Activated T-cell treated with anti-CD3 and anti-CD28 coated beads, Interleukin-2, amount 50 U/mL, for 4 hours (primary cell): Measurements from ENCODE around the gene CDH22. TPM values are rescaled to one million over a fixed set of nuclear protein-coding genes. Genes with fewer than 3 reads are reported as not detected.

Experiments used
- ATAC-seq, 2 donors: fragments of 200-7000 bp; cut with Tn5 transposase; one replicate each; pipeline ENCODE4 v1.10.0; 2021
- DNase-seq: peaks from one replicate; pipeline ENCODE4 v3.0.0-alpha.2; 2020
- H3K27me3 Mint-ChIP-seq: one replicate; pipeline ENCODE4 v1.8.0; 2021; ENCODE audit warnings: low read depth, mixed read lengths
- H3K36me3 Mint-ChIP-seq: one replicate; pipeline ENCODE4 v1.8.0; 2022; ENCODE audit warnings: mixed read lengths; ENCODE audit not compliant: insufficient read depth
- H3K4me1 Mint-ChIP-seq: one replicate; pipeline ENCODE4 v1.8.0; 2021; ENCODE audit warnings: low read depth, mixed read lengths
- H3K4me3 Mint-ChIP-seq: one replicate; pipeline ENCODE4 v1.8.0; 2021; ENCODE audit warnings: mild to moderate bottlenecking, moderate library complexity, mixed read lengths
- H3K9me3 Mint-ChIP-seq: one replicate; pipeline ENCODE4 v1.8.0; 2021; ENCODE audit warnings: mixed read lengths
- total RNA-seq, 3 donors: library from RNA; stranded (reverse); gene quantifications; one replicate each; pipeline ENCODE4 v1.2.1, GENCODE V29; 2021

The CDH22 gene
- total RNA-seq, 3 donors from 2014 or later, result not detected

- no peak for DNase-seq
- H3K4me1 Mint-ChIP-seq, result peaks cover 2% of the 10 kb centered on the region
- no peak for ATAC-seq
Measured at GRCh38 chr20:46131396-46131795, 176.9 kb downstream of the CDH22 start.

GRCh38 chr20:46130534-46130933 is 177.8 kb downstream of the CDH22 start:
- peaks cover 2% of the 10 kb centered on the region for H3K4me1 Mint-ChIP-seq
- DNase-seq, result no peak
- no peak overlapping the region for H3K4me3 Mint-ChIP-seq

More at GRCh38 chr20:46131396-46131795, 176.9 kb downstream of the CDH22 start:
- H3K36me3 Mint-ChIP-seq, result peaks cover 3% of the 10 kb centered on the region
- no peaks in the 10 kb centered on the region for H3K9me3 Mint-ChIP-seq
- H3K4me3 Mint-ChIP-seq, result no peak overlapping the region
- peaks cover 41% of the 10 kb centered on the region for H3K27me3 Mint-ChIP-seq

GRCh38 chr20:46129955-46130481 is 178.3 kb downstream of the CDH22 start:
- H3K27me3 Mint-ChIP-seq, result peaks cover 34% of the 10 kb centered on the region

More at GRCh38 chr20:46130534-46130933, 177.8 kb downstream of the CDH22 start:
- H3K27me3 Mint-ChIP-seq, result peaks cover 37% of the 10 kb centered on the region
- peaks cover 3% of the 10 kb centered on the region for H3K36me3 Mint-ChIP-seq
- ATAC-seq, result no peak
- no peaks in the 10 kb centered on the region for H3K9me3 Mint-ChIP-seq

GRCh38 chr20:46128310-46129151 is 179.8 kb downstream of the CDH22 start:
- Mint-ChIP-seq H3K4me1 (peaks cover 2% of the 10 kb centered on the region), H3K36me3 (peaks cover 7% of the 10 kb centered on the region), H3K4me3 (no peak overlapping the region), H3K9me3 (no peaks in the 10 kb centered on the region), H3K27me3 (peaks cover 26% of the 10 kb centered on the region)
- ATAC-seq (no peak), DNase-seq (no peak)

More at GRCh38 chr20:46129955-46130481, 178.3 kb downstream of the CDH22 start:
- no peak for DNase-seq
- Mint-ChIP-seq H3K9me3 (no peaks in the 10 kb centered on the region), H3K36me3 (peaks cover 3% of the 10 kb centered on the region), H3K4me3 (no peak overlapping the region), H3K4me1 (peaks cover 2% of the 10 kb centered on the region)
- ATAC-seq, result no peak

- Mint-ChIP-seq H3K9me3 (no peaks in the 10 kb centered on the region), H3K4me3 (no peak overlapping the region), H3K36me3 (peaks cover 7% of the 10 kb centered on the region), H3K4me1 (no peaks in the 10 kb centered on the region), H3K27me3 (peaks cover 21% of the 10 kb centered on the region)
- no peak for ATAC-seq
- no peak for DNase-seq
Measured at GRCh38 chr20:46127396-46128010, 180.8 kb downstream of the CDH22 start.

- H3K4me3 Mint-ChIP-seq, result no peak overlapping the region
- H3K27me3 Mint-ChIP-seq, result peaks cover 14% of the 10 kb centered on the region
- H3K9me3 Mint-ChIP-seq, result no peaks in the 10 kb centered on the region
- DNase-seq, result no peak
- peaks cover 7% of the 10 kb centered on the region for H3K36me3 Mint-ChIP-seq
- no peak for ATAC-seq
- H3K4me1 Mint-ChIP-seq, result no peaks in the 10 kb centered on the region
Measured at GRCh38 chr20:46126440-46127056, 181.8 kb downstream of the CDH22 start.

Other genes starting within 250 kb of the CDH22 start
- gene NCOA5, start 218.5 kb downstream of the CDH22 start, total RNA-seq, result 10 to 100 TPM; 38.2 to 45.0 (median 43.3) TPM
- 10 to 100 TPM in 2 of 3 donors, 1 to 10 TPM in 1; 7.6 to 29.2 (median 10.6) TPM for gene CD40, start 190.2 kb downstream of the CDH22 start, total RNA-seq
- 10 to 100 TPM; 31.6 to 46.4 (median 42.6) TPM for gene ELMO2, start 98.1 kb upstream of the CDH22 start, total RNA-seq
- under 1 TPM; 0.42 to 0.63 (median 0.49) TPM for gene ZNF334, start 205.1 kb upstream of the CDH22 start, total RNA-seq
- gene OCSTAMP, start 242.2 kb upstream of the CDH22 start, total RNA-seq, result under 1 TPM in 1 of 3 donors, not detected in 2; 0.16 TPM